Measurements from ENCODE around the gene ECM2.

The ECM2 gene

DNA sequence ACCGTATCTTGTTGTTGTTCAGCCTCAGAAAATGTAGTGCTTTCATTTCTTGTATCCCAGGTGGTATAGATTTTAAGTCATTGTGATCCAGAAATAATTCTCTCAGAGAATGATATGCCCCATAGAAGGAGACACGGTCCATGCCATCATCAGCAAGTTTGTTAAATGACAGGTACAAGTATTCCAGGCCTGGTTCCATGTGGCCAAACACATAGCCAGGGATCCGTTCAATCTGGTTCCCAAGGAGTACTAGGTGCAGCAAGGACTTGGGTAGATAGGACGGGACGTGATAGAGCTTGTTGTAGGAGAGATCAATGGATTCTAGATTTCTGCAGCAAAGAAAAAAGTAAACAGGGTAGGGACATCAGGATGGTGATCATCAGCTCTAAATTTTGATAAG, 35.1 kb downstream of the ECM2 start:
- DNase-seq (ENCODE audit: low spot score) = no peak

DNA sequence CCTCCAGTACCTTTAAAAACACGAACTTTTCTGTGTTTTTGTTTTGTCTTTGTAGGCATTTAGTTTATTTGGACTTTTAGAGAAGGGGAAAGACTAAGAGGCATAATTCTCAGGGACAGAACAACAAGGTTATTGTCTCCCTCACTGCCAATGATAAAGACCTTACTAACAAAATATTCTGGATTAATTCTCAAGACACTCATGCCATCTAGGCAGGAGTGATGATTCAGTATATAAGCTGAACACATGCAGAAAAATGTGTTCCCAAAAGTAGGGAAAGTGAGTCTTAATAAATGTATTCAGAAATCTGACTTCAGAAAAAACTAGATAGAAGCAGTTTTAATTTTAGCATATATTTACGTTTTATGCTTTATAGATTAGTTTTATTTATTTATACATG, 36.1 kb downstream of the ECM2 start:
- DNase-seq (ENCODE audit: low spot score) = no peak

DNA sequence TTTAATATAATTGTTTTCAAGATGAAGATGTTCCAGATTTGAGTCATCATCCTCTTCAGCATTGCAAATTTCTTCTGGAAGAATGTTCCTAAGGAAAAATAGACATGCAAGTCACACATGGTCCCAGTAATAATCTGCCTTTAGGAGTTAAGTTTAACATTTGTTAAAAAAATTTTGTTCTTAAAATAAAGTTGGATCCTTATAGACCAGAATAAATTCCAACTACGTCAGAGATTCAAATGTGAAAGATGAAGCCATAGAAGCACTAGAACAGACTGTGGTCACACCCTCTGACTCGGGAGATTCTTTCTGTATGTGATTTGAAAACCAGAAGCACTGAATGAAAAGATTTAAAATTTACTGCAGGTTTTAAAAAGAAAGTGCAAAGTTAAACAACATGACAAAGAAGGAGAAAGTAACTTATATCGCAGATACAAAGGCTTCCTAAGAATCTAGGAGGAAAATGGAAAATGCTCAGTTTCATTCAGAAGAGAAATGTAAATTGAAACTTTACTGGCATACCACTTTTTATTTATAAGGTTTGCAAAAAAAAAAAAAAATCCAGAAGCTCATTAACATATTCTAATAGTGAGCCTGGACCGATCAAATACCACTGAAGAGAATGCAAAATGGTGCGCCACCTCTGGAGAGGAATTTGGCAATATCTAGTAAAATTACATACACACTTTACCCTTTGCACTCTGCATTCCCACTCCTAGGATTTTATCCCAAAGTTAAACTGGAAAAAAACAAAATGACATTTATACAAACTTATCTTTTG, 39.2 kb downstream of the ECM2 start:
- DNase-seq (ENCODE audit: low spot score) = no peak

DNA sequence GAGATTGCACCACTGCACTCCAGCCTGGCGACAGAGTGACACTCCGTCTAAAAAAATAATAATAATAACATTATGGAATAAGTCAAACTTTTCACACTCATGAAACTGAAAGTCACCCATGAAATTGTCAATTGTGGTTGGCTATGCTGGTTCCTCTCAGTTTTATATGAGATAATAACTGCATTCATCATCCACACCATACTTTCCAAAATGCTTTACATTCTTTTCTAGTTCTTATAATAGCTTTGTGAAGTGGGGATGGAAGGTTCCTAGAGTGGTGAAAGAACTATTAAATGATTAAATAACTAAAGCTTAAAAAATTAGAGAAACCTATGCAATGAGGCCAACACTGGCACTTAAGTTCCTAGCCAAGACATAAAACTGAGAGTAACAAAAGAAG, 40.9 kb downstream of the ECM2 start:
- no peak for DNase-seq (ENCODE audit: low spot score)

DNA sequence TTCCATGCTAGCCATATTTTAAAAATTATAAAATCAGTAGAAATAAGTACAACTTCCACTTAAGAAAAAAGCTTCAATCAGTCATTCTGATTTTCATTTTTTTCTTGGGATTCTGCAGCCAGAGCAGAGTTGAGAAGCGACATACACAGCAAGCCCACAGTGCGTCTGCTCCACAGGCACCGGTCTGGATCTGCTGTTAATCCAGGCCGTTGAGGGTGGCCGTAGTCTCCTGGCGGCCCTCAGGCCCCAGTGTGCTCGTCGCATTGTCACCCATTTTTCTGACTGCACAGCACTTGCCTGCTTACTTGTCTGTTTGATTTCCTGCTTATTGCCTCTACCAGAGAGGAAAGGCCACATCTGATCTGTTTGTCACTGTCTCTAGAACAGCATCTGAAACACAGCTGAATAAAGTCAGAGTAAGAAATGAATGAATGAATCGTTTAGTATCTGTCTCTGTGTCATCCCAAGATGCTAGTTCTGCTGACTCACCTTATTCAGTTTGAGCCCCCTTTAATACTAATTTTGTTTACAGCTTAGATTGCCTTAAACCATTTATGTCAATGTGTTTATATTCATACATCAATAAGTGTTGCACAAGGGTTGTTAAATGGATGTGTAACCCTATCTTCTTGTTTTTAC, 41.9 kb downstream of the ECM2 start:
- no peak for DNase-seq (ENCODE audit: low spot score)

DNA sequence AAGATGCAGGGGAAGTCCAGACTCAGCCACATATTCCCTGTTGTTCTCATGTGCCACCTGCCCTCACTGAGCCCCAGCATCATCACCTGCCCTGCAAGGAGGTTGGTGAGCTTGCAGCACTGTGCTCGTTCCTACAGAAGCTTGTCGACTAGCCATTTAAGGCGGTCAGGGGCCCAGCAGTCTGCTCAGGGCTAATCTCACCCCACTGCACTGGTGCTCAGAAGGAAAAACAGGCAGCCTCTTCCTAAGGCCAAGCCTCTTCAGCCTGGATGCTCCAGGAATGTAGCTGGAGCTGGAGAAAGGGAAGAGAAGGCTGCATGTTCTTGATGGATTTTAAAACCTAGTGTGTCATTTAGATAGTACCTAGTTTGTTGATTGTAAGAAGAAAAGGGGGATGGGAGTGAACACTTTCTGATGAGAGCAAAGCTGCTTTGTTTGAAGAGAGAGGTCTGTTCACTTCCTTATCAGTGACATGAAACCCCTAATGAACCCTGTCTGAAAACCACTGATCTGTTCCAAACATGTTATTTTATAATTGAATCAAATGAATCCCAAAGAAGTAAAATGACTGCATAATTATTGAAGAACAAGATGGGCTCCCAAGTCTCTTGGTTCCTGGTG, 42.9 kb downstream of the ECM2 start:
- DNase-seq (ENCODE audit: low spot score) = no peak

DNA sequence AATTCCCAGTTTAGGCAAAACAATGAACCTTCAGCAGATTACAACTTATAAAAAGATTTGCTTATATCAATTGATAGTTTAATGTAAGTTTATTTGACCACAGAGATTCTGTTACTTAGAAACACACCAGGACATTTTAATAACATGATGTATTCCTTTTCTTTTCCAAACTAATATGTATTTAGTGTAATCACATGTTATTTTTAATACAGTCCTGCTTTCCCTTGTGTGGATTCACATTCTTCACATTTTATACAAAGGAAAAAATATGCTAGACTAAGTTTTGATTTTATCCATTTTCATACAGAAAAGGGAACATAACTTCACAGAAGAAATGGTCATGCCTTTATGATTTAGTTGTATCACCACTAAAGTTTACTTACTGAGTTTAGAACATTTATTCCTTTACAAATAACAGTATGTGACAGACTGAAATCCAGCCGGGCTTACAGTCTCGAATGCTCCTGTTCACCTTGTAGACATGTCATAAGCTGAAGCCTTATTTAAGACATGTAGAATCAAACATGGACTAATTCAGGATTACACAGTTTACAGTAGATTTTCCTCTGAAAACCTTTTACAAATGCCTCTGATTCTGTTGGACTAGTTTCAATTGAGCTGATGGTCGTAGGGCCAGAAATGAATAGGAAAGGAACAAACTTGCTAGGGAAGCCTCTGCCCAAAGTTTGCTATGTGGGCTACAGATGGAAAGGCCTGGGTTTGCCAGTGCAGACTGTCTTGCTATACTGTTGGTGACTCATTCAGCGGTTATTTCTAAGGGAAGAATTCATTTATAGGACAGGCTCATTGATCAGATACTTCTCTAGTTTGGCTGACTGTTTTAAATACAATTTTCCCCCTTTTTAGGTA, 46.9 kb downstream of the ECM2 start:
- DNase-seq (ENCODE audit: low spot score) = no peak

DNA sequence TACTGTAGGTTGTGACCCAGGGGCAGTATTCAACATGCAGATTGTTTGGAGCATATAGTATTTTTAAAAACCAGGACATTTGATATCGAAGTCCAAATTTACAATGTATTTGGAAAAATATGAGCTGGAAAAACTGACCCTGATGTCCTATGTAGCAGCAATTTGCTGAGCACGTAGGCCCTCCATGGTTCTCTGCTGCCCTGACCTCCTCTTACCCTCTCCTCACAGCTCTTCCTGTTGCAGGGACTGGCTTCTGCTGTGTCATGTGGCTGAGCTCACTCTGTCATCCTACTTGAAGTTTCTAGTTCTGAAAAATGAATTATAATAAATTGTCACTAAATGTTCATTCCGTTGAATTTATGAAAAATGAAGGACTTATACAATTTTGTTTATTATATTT, 49.4 kb downstream of the ECM2 start:
- no peak for DNase-seq (ENCODE audit: low spot score)

DNA sequence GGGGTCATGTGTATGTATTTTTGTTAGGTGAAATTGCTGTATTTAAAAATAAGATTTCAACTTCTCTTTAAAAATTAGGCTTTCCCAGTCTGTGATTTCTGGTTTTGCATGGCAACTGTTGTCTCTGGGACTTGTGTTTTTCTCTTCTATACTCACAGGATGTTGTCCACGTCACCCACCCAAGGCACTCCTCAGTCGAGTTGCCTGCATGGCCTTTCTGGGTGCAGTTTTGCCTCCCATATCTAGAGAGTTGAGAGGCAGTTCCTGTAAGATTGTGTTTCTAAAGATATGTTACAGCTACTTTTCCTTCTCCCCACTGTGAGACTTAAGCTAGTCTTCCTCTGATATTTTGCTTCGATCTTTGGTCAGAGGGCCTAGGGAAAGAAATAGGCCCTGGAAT, 51.2 kb downstream of the ECM2 start:
- no peak for DNase-seq (ENCODE audit: low spot score)

DNA sequence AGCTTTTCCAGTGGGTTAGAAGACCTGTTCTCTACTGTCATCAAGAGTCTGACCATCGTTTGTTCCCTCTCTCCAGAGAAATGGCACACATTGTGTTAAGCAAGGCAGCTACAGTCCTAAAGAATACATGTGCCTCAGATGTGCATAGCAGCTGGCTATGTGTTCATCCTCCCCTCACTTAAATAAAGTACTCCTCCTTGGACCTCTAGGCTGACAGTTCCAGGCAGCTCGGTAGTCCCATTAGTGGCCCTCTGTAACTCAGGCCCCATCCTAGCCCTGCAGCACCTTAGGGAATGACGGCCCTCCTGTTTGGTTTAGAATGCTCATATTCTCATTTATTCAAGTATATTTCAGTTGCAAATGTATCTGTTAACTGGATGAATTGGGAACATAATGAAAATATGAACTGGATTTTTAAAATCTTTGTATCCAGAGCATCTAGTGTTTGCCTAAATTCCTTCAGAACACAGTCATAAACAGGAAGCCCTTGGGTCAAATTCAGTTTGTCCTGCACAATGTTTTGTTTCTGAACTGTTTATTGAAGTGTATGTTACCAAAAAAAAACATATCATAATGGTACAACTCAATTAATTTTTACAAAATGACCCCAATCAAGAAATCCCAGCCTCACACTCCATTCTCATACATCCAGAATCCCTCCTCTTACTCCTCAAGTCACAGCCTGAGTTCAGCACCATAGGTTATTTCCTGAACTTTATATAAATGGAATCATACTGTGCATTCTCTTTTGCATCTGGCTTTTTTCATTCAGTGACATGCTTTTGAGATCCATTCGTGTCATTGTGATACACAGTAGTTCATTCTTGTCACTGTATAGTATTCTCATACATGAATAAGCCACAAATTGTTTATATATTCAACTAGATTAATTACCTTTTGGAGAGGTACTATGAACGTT, 51.9 kb downstream of the ECM2 start:
- no peak for DNase-seq (ENCODE audit: low spot score)

DNA sequence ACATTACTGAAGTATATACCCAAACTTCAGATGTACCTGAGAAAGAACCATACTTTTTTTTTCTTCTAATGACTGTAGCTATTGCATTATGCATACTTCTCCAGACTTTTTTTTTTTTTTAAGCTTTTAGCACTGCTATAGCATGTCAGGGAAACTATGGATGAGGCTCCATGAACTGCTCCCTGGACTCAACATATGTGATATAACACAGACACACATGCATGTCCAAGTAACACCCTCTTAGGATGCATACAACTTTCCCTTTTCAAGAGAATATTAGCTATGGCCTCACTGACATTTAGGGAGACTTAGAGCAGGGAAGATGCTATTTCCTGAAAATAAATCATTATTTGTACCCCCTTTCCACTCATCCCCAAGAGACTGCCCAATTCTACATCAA, 53.0 kb downstream of the ECM2 start:
- DNase-seq (ENCODE audit: low spot score) = no peak

DNA sequence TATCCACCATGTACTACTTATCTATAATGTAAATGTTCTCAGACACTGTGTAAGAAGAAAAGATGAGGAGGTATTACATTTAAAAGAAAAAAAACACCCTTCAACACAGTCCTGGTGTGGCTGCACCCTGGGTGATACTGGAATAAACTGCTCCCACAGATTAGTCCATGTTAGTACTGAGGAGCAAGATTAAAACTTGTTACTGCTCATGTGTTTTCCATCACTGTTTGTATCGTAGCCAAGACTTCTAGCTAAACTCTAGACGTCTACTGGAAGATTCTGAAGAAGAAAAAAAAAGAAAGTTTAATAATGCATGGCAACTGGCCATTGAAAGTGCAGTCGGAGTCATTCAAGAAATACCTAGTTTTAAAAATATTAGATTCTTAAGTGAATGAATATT, 53.5 kb downstream of the ECM2 start, which contains the start of gene ASPN:
ASPN (minus strand) TSS at position 178 of the 400 bp plus-strand sequence.
- DNase-seq (ENCODE audit: low spot score) = no peak

DNA sequence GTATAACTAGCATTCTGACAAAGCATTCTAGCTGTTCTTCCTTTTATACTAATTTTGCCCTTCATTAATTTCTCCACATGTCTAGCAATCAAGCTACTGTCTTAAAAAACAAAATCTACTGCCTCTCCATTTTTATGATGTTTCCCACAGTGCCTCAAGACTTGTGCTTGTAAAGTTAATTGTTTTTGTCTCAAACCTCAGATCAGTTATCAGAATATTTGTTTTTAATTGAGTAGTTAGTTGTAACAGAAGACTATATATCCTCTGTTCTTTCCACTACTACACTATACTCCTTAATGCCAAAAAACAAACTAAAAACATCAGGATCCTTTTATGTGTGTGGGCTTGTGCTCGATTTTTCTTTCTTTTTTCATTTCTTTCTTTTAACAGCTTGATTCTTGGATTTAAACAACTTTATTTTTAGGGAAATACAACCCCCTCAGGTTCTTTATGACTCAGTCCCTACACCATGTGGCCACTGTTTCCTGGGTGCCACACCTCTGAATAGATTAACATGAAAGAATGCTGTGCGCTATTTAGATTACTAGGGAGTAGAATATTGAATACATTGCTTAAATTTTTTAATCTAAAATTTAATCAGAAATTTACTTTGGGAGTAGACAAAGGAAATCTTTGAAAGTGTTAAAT, 54.7 kb downstream of the ECM2 start:
- no peak for DNase-seq (ENCODE audit: low spot score)

DNA sequence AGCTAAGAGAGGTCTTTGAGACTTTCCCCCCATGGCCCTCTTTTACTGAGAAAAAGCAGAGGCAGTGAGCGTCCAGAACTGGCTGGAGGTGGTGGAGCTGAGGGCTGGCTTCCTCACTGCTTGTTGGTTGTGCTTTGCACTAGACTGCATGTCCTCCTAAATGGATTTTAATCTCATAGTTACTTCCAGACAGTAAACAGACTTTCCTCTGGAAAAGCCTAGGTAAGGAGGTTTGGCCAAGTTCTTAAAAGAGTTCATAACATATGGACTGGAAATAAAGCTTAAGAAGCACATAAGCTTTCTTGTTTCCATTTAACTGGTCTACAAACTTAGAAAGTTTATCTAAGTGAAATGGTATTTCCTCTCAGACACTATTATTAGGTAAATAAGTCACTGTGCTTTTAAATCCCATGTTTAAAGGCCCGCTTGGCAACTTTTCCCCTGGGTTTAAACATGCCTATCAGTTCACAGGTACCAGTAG, 55.5 kb downstream of the ECM2 start:
- DNase-seq (ENCODE audit: low spot score) = no peak

DNA sequence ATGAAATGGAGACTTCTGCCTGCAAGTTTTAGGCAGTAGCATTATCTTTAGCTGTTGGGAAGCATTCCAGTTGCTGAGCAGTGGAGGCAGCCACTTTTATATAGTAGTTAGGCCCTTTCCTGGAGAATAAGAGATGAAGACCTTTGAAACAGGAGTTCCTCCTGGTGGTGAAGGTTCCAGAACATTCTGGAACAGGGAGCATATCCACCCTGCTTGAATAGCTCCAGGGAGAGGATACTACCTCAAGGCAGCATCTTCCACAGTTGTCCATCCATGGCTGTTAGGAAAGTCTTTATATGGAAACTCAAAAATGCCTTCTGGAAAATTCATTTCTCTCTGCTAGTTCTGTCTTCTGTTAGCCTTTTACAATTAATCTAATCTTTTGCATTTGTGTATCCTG, 56.4 kb downstream of the ECM2 start:
- DNase-seq (ENCODE audit: low spot score) = no peak

DNA sequence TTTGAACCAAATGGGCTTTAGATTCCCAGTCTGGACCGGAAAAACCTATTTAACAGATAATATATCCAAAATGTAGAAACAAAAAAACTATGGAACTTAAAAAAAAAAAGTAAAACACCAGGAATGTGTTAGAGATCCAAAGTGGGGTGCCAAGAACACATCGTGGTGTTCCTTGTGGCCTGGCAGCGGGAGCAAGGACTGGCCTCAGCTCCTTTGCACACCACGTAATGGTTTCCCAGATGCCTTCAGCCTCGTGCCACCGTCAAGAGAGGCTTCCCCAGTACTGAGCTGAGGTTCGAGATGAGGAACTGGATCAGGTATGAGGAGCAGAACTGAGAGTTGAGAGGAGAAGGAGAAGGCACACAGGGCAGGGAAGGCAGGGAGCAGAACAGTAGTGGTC, 57.0 kb downstream of the ECM2 start:
- DNase-seq (ENCODE audit: low spot score) = no peak

DNA sequence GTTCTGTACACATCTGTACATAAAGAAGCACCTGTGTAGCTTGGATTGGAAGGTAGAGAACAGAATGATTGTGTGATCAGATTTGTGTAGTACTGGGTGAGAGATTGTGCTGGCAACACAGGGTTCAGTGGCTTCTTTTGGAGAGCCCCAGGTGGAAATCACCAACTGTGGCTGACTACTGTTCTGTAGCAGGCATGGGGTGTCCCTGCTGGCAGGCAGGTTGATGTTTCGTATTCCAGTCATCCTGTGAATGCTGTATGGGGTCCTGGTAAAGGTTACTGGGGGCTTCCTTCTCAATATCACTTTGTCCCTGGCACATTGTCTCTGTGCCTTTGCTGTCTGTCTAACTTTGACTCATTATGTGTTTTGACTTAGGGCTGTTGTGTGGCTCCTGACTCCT, 58.8 kb downstream of the ECM2 start:
- DNase-seq (ENCODE audit: low spot score) = no peak

DNA sequence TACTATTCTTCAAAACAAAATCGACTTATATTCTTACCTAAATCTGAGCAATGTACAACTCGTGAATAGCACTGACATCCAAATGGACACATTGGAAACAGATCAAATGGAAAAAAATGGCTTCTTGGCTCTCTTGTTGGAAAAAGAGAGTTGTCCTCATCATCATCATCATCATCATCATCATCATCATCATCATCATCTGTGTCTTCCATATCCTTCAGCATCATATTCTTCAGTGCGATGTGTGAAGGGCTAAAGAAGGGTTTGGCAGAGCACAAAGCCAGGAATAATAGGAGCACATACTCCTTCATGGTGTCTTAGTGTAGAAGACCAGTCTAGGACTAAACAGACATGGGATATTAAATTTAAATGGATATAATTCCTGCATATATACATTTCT, 61.2 kb downstream of the ECM2 start:
- DNase-seq (ENCODE audit: low spot score) = no peak

DNA sequence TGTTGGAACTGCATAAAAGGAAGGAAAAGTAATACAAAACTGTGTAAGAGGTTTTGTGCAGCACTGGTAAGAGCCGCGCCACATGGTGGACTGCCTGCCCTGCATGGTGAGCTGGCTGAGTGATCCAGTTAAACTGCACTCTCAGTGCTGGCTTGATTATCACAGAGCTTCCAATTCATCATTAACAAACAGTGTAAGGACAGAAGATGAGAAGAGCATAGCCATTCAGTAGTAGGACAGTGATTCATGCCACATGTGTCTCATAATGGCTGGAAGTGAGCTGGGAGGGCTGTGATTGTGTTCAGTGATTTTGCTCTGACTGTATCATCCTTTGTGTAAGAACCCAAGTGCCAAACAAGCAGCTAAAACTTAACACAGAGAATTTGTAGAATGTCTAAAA, 67.6 kb downstream of the ECM2 start:
- peak; percentile 56 for DNase-seq (ENCODE audit: low spot score)

DNA sequence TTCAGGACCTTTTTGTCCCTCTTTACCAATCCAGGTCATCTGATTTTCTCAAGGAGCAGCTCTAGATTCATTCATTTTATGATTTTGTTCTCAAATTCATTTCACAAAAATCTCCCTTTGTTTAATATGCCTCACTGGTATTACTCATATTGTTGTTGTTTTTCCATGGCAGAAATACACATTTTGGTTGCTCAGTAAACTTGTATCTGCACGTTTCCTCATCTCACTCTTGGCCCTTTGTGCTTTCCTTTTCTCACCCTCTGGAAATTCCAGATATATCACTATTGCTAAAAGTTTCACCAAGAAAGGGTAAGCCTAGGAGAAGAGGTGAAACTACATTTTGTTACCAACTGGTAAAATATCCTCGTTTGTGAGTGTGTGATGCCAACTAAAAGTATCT, 68.3 kb downstream of the ECM2 start:
- no peak for DNase-seq (ENCODE audit: low spot score)

DNA sequence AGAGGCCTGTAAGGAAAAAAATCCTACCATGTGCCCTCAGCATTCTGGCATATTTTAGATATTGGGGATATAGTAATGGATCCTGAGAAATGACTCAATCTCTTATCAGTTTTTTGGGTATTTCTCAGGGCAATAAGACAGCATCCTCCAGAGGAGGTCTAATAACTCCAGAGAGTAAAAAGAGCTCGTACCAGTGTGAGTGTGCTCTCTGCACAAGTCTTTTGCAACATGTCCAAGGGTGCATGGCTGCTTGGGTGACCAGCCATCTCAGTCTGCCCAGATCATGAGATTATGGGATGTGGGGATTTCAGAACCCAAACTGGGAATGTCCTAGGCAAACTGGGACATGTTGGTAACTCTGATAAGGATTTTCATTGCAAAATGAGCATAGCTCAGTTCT, 68.7 kb downstream of the ECM2 start:
- no peak for DNase-seq (ENCODE audit: low spot score)
